NCI-H774 (cell line): ENCODE data around the gene PITPNC1.
"Not testable (repeated sequence)": the region's sequence is repeated elsewhere in the genome, so short reads cannot be mapped to it uniquely, and the experiment has no call there.

Source experiments
- DNase-seq: peaks from one replicate; lab custom pipeline; 2025; lab: John Stamatoyannopoulos, UW

PITPNC1 gene

DNA sequence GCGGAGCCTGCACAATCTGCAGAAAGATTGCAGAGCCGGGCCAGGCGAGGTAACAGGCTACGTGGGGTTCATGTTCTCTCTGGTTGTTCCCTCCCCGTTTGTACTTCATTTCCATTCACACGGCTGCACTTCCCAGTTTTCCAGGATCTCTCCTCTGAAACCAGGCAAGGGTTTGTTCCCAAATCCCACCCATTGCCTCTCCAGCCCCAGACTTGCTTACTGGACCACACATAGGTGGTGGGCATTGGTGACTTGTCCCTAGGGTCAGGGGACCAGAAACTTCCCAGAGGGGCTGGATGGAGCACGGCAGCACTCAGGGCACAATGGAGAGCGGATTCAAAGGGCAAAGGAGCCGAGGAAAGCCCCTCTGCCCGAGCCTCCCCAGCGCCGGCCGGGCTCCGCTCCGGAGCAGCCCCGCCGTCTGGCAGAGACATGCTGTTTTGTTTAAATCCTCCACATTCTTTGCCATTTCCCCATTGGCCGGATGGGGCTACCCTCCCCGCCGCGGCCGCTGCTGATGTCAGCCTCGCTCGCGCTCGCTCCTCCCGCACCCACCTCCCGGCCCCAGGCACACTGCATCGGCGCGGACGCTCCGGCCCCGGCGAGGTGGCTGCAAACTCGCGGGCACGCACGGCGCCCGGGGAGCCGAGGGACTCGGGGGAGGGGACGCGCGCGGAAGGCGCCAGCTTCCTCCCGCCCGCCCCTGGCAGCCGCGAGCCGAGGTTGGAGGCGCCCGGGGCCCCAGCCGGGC lies at the start of gene PITPNC1:
PITPNC1 (plus strand) TSS at position 545 of the 751 bp plus-strand sequence.
- peak; percentile 83 for DNase-seq

DNA sequence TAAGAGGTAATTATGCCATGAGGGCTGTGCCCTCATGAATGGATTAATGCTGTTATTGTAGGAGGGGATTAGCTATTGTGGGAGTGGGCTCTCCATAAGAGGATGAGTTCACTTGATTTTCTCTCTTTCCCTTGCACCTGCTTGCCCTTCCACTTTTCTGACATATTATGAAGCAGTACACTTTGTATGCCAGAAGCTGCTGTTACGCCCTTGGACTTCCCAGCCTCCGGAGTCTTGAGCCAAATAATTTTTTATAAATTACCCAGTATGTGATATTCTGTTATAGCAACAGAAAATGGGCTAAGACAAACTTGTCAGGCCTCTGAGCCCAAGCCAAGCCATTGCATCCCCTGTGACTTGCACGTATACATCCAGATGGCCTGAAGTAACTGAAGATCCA lies 49.1 kb upstream of the PITPNC1 start:
- DNase-seq: no peak

GRCh38 chr17:67331381-67332161 lies 45.5 kb upstream of the PITPNC1 start:
- DNase-seq: not testable (repeated sequence)

DNA sequence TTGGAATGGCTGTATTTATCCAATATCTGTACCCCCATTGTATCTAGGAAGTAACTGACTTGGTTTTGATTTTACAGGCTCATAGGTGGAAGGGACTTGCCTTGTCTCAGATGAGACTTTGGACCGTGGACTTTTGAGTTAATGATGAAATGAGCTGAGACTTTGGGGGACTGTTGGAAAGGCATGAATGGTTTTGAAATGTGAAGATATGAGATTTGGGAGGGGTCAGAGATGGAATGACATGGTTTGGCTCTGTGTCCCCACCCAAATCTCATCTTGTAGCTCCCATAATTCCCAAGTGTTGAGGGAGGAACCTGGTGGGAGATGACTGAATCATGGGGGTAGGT lies 44.9 kb upstream of the PITPNC1 start:
- DNase-seq: not testable (repeated sequence)

DNA sequence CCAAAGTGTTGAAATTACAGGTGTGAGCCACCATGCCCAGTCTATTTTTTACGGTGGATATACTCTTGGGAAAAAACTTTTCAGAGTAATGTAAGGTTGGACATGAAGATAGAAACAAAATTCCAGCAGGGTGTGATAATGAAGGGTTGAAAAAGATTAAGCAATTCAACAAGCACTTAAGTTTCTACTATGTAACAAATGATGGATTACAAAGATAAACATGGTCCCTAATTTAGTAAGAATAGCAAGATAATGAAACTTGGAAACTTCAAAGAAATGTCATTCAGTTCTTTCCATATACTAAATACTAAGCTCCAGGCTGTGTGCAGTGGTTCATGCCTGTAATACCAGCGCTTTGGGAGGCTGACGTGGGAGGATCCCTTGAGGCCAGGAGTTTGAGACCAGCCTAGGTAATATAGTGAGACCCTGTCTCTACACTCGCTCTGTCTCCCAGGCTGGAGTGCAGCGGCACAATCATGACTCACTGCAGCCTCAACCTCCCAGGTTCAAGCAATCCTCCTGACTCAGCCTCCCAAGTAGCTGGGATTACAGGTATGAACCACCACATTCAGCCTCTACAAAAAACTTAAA lies 41.7 kb upstream of the PITPNC1 start:
- DNase-seq: no peak

GRCh38 chr17:67336859-67337258 lies 40.2 kb upstream of the PITPNC1 start:
- DNase-seq: no peak

DNA sequence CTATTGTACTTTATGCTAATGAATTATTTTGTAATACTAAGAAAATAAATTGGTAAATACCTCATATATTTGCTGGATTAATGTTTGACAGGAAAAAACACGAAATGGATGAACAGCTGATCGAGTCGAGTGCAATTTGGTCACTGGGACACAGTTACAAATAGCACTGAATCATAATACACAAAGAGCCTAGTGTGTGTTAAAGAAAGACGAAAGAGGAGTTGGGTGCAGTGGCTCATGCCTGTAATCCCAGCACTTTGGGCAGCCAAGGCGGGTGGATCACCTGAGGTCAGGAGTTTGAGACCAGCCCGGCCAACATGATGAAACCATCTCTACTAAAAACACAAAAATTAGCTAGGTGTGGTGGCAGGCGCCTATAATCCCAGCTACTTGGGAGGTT lies 38.7 kb upstream of the PITPNC1 start:
- not testable (repeated sequence) for DNase-seq

GRCh38 chr17:67343237-67343636 lies 33.8 kb upstream of the PITPNC1 start:
- DNase-seq: no peak

- DNase-seq: no peak
Observed at GRCh38 chr17:67347826-67348225, 29.3 kb upstream of the PITPNC1 start.

- no peak for DNase-seq
Observed at GRCh38 chr17:67349420-67349819, 27.7 kb upstream of the PITPNC1 start.

GRCh38 chr17:67353161-67353560 lies 23.9 kb upstream of the PITPNC1 start:
- DNase-seq: no peak

- DNase-seq: no peak
Observed at GRCh38 chr17:67353929-67354574, 23.0 kb upstream of the PITPNC1 start.

- no peak for DNase-seq
Observed at GRCh38 chr17:67358612-67359011, 18.5 kb upstream of the PITPNC1 start.

DNA sequence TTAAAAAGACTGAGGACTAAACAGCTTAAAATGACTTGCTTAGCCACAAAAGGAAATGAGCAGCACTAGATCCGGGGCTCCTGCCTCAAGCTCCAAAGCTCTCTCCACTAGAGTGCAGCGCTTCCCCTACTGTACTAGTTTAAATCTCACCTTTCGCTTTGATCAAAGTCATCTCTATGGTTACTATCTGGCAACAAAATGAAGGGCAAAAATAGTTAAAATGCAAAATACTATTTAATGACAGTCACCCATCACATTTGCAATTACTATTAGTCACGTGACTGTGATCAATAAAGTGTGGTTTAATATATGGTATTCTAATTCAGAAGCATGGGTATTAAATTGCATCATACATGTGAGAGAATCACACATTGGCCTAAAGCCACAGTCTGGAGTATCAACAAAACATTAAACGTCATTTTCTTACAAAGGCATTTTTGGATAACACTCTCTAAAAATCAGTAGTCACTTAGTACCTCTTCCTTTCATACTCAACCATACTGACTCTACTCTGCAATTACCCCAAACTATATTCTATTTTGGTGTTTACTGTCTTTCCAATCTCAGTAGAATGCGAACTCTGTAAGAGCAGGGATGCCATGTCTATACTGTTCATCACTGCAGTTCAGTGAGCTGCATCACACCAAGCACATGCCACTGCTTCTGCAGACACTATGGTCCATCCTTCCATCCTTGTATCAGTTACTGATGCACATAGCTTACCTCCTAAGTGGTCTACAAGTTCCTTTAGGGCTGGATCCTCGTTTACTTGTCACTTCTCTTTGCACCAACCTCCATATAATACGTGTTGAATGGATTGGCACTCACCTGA lies 16.9 kb upstream of the PITPNC1 start:
- DNase-seq: no peak

DNA sequence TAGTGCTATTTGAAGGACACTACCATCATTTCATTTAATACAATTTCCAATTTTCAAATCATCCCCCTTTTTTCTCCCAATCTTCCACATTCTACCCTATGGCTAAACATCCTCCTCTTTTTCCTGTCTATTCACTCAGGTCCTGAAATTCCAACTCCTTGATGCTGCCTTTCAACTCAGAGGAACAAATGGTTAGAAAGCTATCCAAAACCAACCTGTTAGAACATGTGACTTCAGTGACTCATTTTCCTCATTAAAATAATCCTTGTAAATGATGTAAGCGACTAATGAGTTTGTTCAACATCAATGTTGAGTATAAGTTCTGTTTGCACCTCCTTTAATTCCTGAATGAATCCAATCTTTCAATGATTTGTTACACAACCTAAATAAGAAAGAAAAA lies 16.2 kb upstream of the PITPNC1 start:
- no peak for DNase-seq

DNA sequence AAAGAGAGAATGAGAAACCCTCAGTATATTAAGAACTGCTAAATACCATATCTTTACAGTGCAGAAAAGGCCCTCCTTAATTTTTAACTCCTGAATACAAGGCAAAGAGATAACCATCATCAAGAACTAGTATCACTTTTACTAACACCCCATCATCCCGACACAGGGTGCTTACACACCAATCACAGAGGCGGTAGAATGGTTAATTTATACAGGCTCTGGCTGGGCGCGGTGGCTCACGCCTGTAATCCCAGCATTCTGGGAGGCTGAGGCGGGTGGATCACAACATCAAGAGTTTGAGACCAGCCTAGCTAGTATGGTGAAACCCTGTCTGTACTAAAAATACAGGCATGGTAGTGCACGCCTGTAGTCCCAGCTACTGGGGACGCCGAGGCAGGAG lies 14.9 kb upstream of the PITPNC1 start:
- no peak for DNase-seq

DNA sequence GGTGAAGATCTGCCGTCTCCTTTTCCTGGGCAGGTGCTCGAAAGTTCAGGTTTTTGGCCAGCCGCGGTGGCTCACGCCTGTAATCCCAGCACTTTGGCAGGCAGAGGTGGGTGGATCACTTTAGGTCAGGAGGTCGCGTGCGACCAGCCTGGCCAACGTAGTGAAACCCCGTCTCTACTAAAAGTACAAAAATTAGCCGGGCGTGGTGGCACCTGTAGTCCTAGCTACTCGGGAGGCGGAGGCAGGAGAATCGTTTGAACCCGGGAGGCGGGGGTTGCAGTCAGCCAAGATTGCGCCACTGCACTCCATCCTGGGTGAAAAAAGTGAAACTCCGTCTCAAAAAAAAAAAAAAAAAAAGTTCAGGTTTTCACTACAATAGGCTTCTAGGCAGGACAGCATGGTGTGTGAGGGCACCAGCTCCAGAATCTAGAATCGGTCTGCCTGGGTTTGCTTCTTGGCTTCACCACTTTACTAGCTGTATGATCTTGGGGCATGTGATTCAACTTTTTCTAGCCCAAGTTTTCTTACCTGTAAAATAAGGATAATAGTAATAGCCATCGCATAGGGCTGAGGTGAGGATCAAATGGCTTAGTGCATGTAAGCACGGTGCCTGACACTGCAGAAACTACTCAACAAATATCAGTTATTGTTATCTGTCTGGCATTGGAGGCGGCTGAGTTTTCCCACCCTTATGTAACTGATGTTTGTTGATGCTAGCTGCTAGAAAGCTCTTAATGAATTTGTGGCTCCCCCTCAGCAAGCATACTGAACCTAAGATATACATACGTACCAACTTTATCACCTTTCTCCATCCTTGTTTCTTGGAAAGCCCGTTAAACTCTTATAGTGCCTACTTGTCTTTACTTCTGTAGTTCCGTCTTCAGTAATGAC lies 12.0 kb upstream of the PITPNC1 start:
- no peak for DNase-seq

- no peak for DNase-seq
Observed at GRCh38 chr17:67365738-67366192, 11.3 kb upstream of the PITPNC1 start.

- DNase-seq: peak; percentile 96
Observed at GRCh38 chr17:67366193-67367157, 10.6 kb upstream of the PITPNC1 start, which contains the start of gene PSMD12. Gene PSMD12 (minus strand): TSS chr17:67366577. CDS start chr17:67366519, 58 bp downstream.
